ENCODE data around the gene JOSD1.

DNA sequence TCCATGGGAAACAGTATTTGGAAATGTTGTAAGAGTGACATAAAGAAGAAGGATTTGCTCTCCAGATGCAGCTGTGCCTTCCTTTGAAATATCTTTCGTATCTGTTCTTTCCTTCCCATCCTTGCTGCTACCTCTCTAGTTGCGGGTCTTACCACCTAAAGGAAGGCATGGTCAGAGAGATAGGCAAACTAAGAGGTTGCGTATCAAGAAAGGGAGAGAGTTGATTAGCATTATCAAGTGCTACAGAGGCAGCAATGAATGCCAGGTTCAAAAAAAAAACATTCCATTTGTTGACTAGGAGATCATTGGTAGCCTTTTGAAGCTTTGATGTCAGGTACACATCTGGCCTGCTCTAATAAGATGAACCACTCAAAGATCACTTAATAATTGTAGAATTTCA lies 9.6 kb upstream of the JOSD1 start:
- TF ChIP-seq POLR2A (IDR thresholded peaks at IDR 0.05; ENCODE audit: low read length) (peak; percentile 30), GATA1 (IDR thresholded peaks at IDR 0.05; ENCODE audit: low read depth, low read length) (no peak)

All from erythroblast (primary cell).